ENCODE data around the gene SP1. TPM values are rescaled to one million over a fixed set of nuclear protein-coding genes. Genes with fewer than 3 reads are reported as not detected.

The SP1 gene
- total and polyA plus RNA-seq, 9 of the 15 experiments (the other 6 are each of a cell fraction or from before 2014, with no cell fraction given), result 8.0 to 65.5 (median 41.6) TPM

DNA sequence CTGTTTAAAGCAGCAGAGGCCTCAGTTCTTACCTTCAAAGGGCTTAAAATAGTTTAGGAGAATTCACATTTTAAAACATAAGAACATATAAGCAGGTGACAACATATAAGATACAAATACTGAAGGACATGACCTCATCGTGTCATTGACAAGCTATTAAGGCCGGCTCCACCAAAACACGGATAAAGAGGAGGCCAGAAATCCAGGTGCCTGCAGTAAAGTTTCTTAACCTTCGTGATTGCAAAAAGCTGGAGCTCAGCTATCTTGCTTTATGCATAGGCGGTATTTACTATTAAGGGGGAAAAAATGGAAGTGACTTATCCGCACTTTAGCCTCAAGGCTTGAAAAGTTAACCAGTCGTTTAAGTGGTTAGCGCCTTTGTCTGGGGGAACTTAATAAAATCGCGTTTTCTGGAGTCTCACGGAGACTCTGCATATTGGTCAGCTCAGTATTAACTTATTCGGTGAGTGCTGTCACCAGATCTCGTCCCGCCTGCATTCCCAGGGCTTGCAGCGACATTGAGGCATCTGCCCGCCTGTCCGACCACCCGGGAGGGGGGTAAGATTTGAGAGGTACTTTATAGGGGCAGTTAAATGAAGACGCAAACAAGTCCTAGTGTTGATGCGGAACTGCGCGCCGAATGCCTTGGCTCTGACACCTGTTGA is 1.1 kb upstream of the SP1 start (continued):
- TF ChIP-seq, protein P1, sequence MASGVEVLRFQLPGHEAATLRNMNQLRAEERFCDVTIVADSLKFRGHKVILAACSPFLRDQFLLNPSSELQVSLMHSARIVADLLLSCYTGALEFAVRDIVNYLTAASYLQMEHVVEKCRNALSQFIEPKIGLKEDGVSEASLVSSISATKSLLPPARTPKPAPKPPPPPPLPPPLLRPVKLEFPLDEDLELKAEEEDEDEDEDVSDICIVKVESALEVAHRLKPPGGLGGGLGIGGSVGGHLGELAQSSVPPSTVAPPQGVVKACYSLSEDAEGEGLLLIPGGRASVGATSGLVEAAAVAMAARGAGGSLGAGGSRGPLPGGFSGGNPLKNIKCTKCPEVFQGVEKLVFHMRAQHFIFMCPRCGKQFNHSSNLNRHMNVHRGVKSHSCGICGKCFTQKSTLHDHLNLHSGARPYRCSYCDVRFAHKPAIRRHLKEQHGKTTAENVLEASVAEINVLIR (CRISPR knock-in tag; IDR thresholded peaks at IDR 0.05), result no peak
- no peak for TF ChIP-seq ZFP30 (CRISPR knock-in tag; IDR thresholded peaks at IDR 0.05; ENCODE audit: borderline replicate concordance)
- no peak for TF ChIP-seq MAFK (IDR thresholded peaks at IDR 0.05; ENCODE audit: low read length)
- TF ChIP-seq ZNF253 (CRISPR knock-in tag; conservative IDR thresholded peaks at IDR 0.05), result no peak
- TF ChIP-seq, protein P2, sequence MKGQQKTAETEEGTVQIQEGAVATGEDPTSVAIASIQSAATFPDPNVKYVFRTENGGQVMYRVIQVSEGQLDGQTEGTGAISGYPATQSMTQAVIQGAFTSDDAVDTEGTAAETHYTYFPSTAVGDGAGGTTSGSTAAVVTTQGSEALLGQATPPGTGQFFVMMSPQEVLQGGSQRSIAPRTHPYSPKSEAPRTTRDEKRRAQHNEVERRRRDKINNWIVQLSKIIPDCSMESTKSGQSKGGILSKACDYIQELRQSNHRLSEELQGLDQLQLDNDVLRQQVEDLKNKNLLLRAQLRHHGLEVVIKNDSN (CRISPR knock-in tag; IDR thresholded peaks at IDR 0.05), result no peak
- peak; percentile 34; the same call in 1 of the 2 replicates for TF ChIP-seq ESRRA (IDR thresholded peaks at IDR 0.05; ENCODE audit: borderline replicate concordance, low read depth)
- TF ChIP-seq TOE1 (IDR thresholded peaks at IDR 0.05; ENCODE audit: borderline replicate concordance), result peak; percentile 23; the same call in 1 of the 2 replicates
- TF ChIP-seq TOE1 (CRISPR knock-in tag; IDR thresholded peaks at IDR 0.05; ENCODE audit: borderline replicate concordance, low read depth), result no peak
- no peak for TF ChIP-seq ZNF586 (CRISPR knock-in tag; conservative IDR thresholded peaks at IDR 0.05)
- TF ChIP-seq ZNF197 (CRISPR knock-in tag; IDR thresholded peaks at IDR 0.05; ENCODE audit: low read depth), result no peak
- no peak; the same call in 1 of the 2 replicates for TF ChIP-seq ZKSCAN8 (CRISPR knock-in tag; IDR thresholded peaks at IDR 0.05)
- no peak for TF ChIP-seq SRSF9 (IDR thresholded peaks at IDR 0.05; ENCODE audit: borderline replicate concordance, low read depth, low read length)
- no peak for TF ChIP-seq ZNF224 (CRISPR knock-in tag; IDR thresholded peaks at IDR 0.05)
- no peak for TF ChIP-seq ZNF3 (CRISPR knock-in tag; IDR thresholded peaks at IDR 0.05)
- TF ChIP-seq, protein P3, sequence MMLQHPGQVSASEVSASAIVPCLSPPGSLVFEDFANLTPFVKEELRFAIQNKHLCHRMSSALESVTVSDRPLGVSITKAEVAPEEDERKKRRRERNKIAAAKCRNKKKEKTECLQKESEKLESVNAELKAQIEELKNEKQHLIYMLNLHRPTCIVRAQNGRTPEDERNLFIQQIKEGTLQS (IDR thresholded peaks at IDR 0.05), result peak; percentile 75
- TF ChIP-seq, protein P3 (CRISPR knock-in tag; conservative IDR thresholded peaks at IDR 0.05), result no peak
- no peak for TF ChIP-seq FOXA1 (IDR thresholded peaks at IDR 0.05; ENCODE audit: borderline replicate concordance)
- no peak for TF ChIP-seq ZNF436 (CRISPR knock-in tag; IDR thresholded peaks at IDR 0.05)
- no peak for TF ChIP-seq ZNF507 (tag; conservative IDR thresholded peaks at IDR 0.05)
- no peak for TF ChIP-seq EP400 (IDR thresholded peaks at IDR 0.05)
- TF ChIP-seq, protein P4, sequence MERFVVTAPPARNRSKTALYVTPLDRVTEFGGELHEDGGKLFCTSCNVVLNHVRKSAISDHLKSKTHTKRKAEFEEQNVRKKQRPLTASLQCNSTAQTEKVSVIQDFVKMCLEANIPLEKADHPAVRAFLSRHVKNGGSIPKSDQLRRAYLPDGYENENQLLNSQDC (CRISPR knock-in tag; IDR thresholded peaks at IDR 0.05), result no peak
- no peak for TF ChIP-seq CTBP1 (IDR thresholded peaks at IDR 0.05; ENCODE audit: borderline replicate concordance)
- TF ChIP-seq GABPB1 (CRISPR knock-in tag; IDR thresholded peaks at IDR 0.05), result no peak
- TF ChIP-seq ZNF263 (CRISPR knock-in tag; IDR thresholded peaks at IDR 0.05; ENCODE audit: borderline replicate concordance), result 0 out of 2 replicates have a peak, but pooled peaks have one; percentile 57
- 0 out of 2 replicates have a peak, but pooled peaks have one; percentile 17 for TF ChIP-seq BACH1 (tag; IDR thresholded peaks at IDR 0.05)
